Measurements from ENCODE around the gene WDR82. TPM values are rescaled to one million over a fixed set of nuclear protein-coding genes. Genes with fewer than 3 reads are reported as not detected.
A peak's percentile ranks its signal among the peaks of the same experiment; 100 is the strongest.

Gene WDR82
- total and polyA plus RNA-seq, 10 of the 15 experiments (the other 5 are each of a cell fraction or from before 2014, with no cell fraction given): 10.1 to 82.4 (median 48.7) TPM

DNA sequence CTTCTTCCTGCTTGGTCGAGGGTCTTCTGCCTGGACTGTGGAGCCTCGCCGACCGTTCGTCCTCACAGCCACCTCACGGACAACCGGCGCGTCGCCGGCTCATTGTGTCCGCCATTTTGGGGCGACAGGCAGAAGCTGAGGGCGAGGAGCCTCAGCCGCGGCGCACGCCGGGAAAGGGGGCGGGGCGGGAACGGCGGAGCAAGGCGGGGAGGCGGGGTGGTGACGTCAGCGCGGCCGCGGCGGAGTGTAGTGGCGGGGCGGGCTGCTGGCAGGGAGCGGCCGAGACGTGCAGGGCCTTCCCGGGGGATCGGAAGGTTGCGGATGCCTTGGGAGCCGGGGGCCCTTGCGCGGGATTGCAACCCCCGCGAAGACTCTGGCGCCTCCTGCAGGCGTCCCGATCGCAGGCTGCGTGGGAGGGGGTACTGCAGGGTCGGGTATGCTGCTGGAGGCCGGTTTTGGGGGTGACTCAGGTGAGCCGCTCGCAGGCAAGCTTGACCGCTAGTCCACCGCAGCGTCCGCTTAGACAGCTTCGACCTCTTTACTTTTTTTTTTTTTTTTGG is at the start of gene WDR82 (continued):
- TF ChIP-seq, protein P1, sequence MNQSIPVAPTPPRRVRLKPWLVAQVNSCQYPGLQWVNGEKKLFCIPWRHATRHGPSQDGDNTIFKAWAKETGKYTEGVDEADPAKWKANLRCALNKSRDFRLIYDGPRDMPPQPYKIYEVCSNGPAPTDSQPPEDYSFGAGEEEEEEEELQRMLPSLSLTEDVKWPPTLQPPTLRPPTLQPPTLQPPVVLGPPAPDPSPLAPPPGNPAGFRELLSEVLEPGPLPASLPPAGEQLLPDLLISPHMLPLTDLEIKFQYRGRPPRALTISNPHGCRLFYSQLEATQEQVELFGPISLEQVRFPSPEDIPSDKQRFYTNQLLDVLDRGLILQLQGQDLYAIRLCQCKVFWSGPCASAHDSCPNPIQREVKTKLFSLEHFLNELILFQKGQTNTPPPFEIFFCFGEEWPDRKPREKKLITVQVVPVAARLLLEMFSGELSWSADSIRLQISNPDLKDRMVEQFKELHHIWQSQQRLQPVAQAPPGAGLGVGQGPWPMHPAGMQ (IDR thresholded peaks at IDR 0.05; ENCODE audit: borderline replicate concordance): no peak
- TF ChIP-seq, protein P2, sequence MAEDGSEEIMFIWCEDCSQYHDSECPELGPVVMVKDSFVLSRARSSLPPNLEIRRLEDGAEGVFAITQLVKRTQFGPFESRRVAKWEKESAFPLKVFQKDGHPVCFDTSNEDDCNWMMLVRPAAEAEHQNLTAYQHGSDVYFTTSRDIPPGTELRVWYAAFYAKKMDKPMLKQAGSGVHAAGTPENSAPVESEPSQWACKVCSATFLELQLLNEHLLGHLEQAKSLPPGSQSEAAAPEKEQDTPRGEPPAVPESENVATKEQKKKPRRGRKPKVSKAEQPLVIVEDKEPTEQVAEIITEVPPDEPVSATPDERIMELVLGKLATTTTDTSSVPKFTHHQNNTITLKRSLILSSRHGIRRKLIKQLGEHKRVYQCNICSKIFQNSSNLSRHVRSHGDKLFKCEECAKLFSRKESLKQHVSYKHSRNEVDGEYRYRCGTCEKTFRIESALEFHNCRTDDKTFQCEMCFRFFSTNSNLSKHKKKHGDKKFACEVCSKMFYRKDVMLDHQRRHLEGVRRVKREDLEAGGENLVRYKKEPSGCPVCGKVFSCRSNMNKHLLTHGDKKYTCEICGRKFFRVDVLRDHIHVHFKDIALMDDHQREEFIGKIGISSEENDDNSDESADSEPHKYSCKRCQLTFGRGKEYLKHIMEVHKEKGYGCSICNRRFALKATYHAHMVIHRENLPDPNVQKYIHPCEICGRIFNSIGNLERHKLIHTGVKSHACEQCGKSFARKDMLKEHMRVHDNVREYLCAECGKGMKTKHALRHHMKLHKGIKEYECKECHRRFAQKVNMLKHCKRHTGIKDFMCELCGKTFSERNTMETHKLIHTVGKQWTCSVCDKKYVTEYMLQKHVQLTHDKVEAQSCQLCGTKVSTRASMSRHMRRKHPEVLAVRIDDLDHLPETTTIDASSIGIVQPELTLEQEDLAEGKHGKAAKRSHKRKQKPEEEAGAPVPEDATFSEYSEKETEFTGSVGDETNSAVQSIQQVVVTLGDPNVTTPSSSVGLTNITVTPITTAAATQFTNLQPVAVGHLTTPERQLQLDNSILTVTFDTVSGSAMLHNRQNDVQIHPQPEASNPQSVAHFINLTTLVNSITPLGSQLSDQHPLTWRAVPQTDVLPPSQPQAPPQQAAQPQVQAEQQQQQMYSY (CRISPR knock-in tag; IDR thresholded peaks at IDR 0.05): no peak
- TF ChIP-seq, protein P3, sequence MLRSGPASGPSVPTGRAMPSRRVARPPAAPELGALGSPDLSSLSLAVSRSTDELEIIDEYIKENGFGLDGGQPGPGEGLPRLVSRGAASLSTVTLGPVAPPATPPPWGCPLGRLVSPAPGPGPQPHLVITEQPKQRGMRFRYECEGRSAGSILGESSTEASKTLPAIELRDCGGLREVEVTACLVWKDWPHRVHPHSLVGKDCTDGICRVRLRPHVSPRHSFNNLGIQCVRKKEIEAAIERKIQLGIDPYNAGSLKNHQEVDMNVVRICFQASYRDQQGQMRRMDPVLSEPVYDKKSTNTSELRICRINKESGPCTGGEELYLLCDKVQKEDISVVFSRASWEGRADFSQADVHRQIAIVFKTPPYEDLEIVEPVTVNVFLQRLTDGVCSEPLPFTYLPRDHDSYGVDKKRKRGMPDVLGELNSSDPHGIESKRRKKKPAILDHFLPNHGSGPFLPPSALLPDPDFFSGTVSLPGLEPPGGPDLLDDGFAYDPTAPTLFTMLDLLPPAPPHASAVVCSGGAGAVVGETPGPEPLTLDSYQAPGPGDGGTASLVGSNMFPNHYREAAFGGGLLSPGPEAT (IDR thresholded peaks at IDR 0.05; ENCODE audit: low read depth): 0 out of 2 replicates have a peak, but pooled peaks have one; percentile 48
- TF ChIP-seq STAT1 (conservative IDR thresholded peaks at IDR 0.05) (no peak), POU2F2 (IDR thresholded peaks at IDR 0.05; ENCODE audit: borderline replicate concordance, low read depth, low read length) (peak; percentile 90; the same call in 2 of the 3 replicates), JUND (IDR thresholded peaks at IDR 0.05; ENCODE audit: low read depth, low read length) (0 out of 2 replicates have a peak, but pooled peaks have one; percentile 45), YY1 (IDR thresholded peaks at IDR 0.05; ENCODE audit: low read depth, low read length) (peak; percentile 97), TCF12 (IDR thresholded peaks at IDR 0.05; ENCODE audit: low read depth, low read length) (0 out of 2 replicates have a peak, but pooled peaks have one; percentile 50), NRF1 (conservative IDR thresholded peaks at IDR 0.05; ENCODE audit: low read depth, low read length) (no peak), BHLHE40 (IDR thresholded peaks at IDR 0.05; ENCODE audit: borderline replicate concordance in 1 of 2, low read depth in 2 of 2, low read length in 1 of 2) (peak in 1 of 2 experiments; percentile 71; a peak in 2 of 4 replicates), SUPT20H (IDR thresholded peaks at IDR 0.05; ENCODE audit: borderline replicate concordance, control insufficient read depth, low read depth, low read length) (no peak), POLR2AphosphoS5 (IDR thresholded peaks at IDR 0.05; ENCODE audit: low read length) (peak; percentile 96), TARDBP (IDR thresholded peaks at IDR 0.05; ENCODE audit: borderline replicate concordance) (no peak), SMC3 (IDR thresholded peaks at IDR 0.05; ENCODE audit: borderline replicate concordance, low read length) (peak; percentile 34; the same call in 1 of the 2 replicates), ATF7 (IDR thresholded peaks at IDR 0.05; ENCODE audit: low read depth) (peak; percentile 66), EGR1 (IDR thresholded peaks at IDR 0.05; ENCODE audit: borderline replicate concordance in 1 of 2, low read depth in 2 of 2, low read length in 2 of 2) (peak in 1 of 2 experiments; percentile 88; a peak in 2 of 3 replicates), RELA (IDR thresholded peaks at IDR 0.05; ENCODE audit: borderline replicate concordance, partially characterized antibody) (no peak), SMAD5 (IDR thresholded peaks at IDR 0.05; ENCODE audit: low read depth) (peak; percentile 93), RUNX3 (IDR thresholded peaks at IDR 0.05; ENCODE audit: low read length) (peak; percentile 81), EED (IDR thresholded peaks at IDR 0.05; ENCODE audit: low read depth) (peak; percentile 78), CREM (IDR thresholded peaks at IDR 0.05; ENCODE audit: low read depth) (peak; percentile 77), TCF3 (IDR thresholded peaks at IDR 0.05; ENCODE audit: borderline replicate concordance, insufficient read depth, low read depth, low read length) (peak; percentile 44; the same call in 1 of the 2 replicates)
- TF ChIP-seq, protein P4, sequence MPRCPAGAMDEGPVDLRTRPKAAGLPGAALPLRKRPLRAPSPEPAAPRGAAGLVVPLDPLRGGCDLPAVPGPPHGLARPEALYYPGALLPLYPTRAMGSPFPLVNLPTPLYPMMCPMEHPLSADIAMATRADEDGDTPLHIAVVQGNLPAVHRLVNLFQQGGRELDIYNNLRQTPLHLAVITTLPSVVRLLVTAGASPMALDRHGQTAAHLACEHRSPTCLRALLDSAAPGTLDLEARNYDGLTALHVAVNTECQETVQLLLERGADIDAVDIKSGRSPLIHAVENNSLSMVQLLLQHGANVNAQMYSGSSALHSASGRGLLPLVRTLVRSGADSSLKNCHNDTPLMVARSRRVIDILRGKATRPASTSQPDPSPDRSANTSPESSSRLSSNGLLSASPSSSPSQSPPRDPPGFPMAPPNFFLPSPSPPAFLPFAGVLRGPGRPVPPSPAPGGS (IDR thresholded peaks at IDR 0.05; ENCODE audit: borderline replicate concordance, insufficient read depth, low read depth, low read length, poor library complexity, severe bottlenecking): no peak
